ENCODE data around the gene HDAC4.

- no peak for TF ChIP-seq POLR2A (IDR thresholded peaks at IDR 0.05)
- no peak for TF ChIP-seq CTCF (IDR thresholded peaks at IDR 0.05)
- no peak for TF ChIP-seq EP300 (IDR thresholded peaks at IDR 0.05)
Measured at GRCh38 chr2:239155806-239156480, 244.9 kb downstream of the HDAC4 start.

All from tibial nerve (tissue), 4 donors.